CD14-positive monocyte (primary cell): ENCODE results near the gene PDE1C. TPM values are rescaled to one million over a fixed set of nuclear protein-coding genes. Genes with fewer than 3 reads are reported as not detected.

Source experiments
- DNase-seq, 3 donors: peaks; one replicate each; pipeline ENCODE4 v3.0.0-alpha.2; 2011 to 2022
- H2AFZ ChIP-seq: 2 replicates; pipeline ENCODE4 v1.6.0; 2012; ENCODE audit warnings: mild to moderate bottlenecking, low read depth, low read length, inconsistent platforms; ENCODE audit not compliant: insufficient read depth, poor library complexity, severe bottlenecking
- H3K27ac ChIP-seq, 2 donors: 1 replicate in 1 of 2; 2 replicates in 1 of 2; pipeline ENCODE4 v1.5.1; 2012 to 2013; ENCODE audit warnings: low read length in 2 of 2, control low read depth in 1 of 2, inconsistent platforms in 1 of 2, low read depth in 1 of 2, mild to moderate bottlenecking in 1 of 2
- H3K27me3 ChIP-seq, 2 donors: one replicate each; pipeline versions ENCODE4 v1.6.0 to v1.6.1; 2011 to 2013; ENCODE audit warnings: low read length in 2 of 2; ENCODE audit not compliant: control insufficient read depth in 2 of 2, insufficient read depth in 2 of 2
- H3K36me3 ChIP-seq, 2 donors: replicated peaks in 1 of 2; 1 replicate in 1 of 2; 2 replicates in 1 of 2; pipeline versions ENCODE4 v1.5.1 to v1.6.1; 2012 to 2013; ENCODE audit warnings: low read length in 2 of 2, control low read depth in 1 of 2, inconsistent platforms in 1 of 2, mild to moderate bottlenecking in 1 of 2; ENCODE audit not compliant: insufficient read depth in 2 of 2, control insufficient read depth in 1 of 2
- H3K4me1 ChIP-seq, 2 donors: 1 replicate in 1 of 2; 2 replicates in 1 of 2; pipeline versions ENCODE4 v1.5.1 to v1.6.1; 2012 to 2013; ENCODE audit warnings: low read length in 2 of 2, control low read depth in 1 of 2, inconsistent platforms in 1 of 2, mild to moderate bottlenecking in 1 of 2, moderate library complexity in 1 of 2; ENCODE audit not compliant: insufficient read depth in 2 of 2, control insufficient read depth in 1 of 2
- H3K4me2 ChIP-seq: replicated peaks from 2 replicates; pipeline ENCODE3; 2012; ENCODE audit warnings: low read length, moderate library complexity, mild to moderate bottlenecking; ENCODE audit not compliant: poor library complexity, severe bottlenecking; ENCODE audit errors: extremely low read depth
- H3K4me3 ChIP-seq, 3 experiments: fragments of 200-600 bp in 1 of 3; sonication (generic) in 1 of 3; replicated peaks in 1 of 3; 1 replicate in 2 of 3; 2 replicates in 1 of 3; pipeline ENCODE4 v1.5.1; 2011 to 2013; ENCODE audit warnings: low read length in 3 of 3, mild to moderate bottlenecking in 3 of 3, control low read depth in 2 of 3, low read depth in 2 of 3, inconsistent platforms in 1 of 3, moderate library complexity in 1 of 3
- H3K79me2 ChIP-seq: 2 replicates; pipeline ENCODE4 v1.6.0; 2012; ENCODE audit warnings: mild to moderate bottlenecking, control low read depth, inconsistent platforms, low read length, moderate library complexity; ENCODE audit not compliant: insufficient read depth
- H3K9ac ChIP-seq: 2 replicates; pipeline ENCODE4 v1.6.0; 2017; ENCODE audit warnings: low read length, mild to moderate bottlenecking; ENCODE audit not compliant: insufficient read depth, poor library complexity, severe bottlenecking
- H3K9me3 ChIP-seq, 2 donors: replicated peaks in 1 of 2; 1 replicate in 1 of 2; 2 replicates in 1 of 2; pipeline versions ENCODE4 v1.5.1 to v1.6.1; 2012 to 2013; ENCODE audit warnings: low read length in 2 of 2, control low read depth in 1 of 2; ENCODE audit not compliant: control insufficient read depth in 1 of 2, insufficient read depth in 1 of 2
- H4K20me1 ChIP-seq: 2 replicates; pipeline ENCODE4 v1.6.0; 2012; ENCODE audit warnings: mild to moderate bottlenecking, low read length, control low read depth, moderate library complexity; ENCODE audit not compliant: insufficient read depth
- H3K27ac Mint-ChIP-seq, 7 donors: one replicate each; pipeline ENCODE4 v1.8.0; 2020; ENCODE audit warnings: mild to moderate bottlenecking in 7 of 7, mixed read lengths in 7 of 7, moderate library complexity in 6 of 7, inconsistent platforms in 2 of 7
- H3K27me3 Mint-ChIP-seq, 3 donors: one replicate each; pipeline ENCODE4 v1.8.0; 2021 to 2022; ENCODE audit warnings: low read depth in 3 of 3, mild to moderate bottlenecking in 3 of 3, mixed read lengths in 3 of 3, moderate library complexity in 3 of 3, inconsistent platforms in 1 of 3
- H3K36me3 Mint-ChIP-seq, 2 donors: one replicate each; pipeline ENCODE4 v1.8.0; 2020; ENCODE audit warnings: mixed read lengths in 2 of 2, inconsistent platforms in 1 of 2, mild to moderate bottlenecking in 1 of 2
- H3K4me1 Mint-ChIP-seq: one replicate; pipeline ENCODE4 v1.8.0; 2020; ENCODE audit warnings: mild to moderate bottlenecking, mixed read lengths
- H3K4me3 Mint-ChIP-seq, 2 donors: one replicate each; pipeline ENCODE4 v1.8.0; 2020; ENCODE audit warnings: mild to moderate bottlenecking in 2 of 2, mixed read lengths in 2 of 2, moderate library complexity in 1 of 2
- H3K9me3 Mint-ChIP-seq, 7 donors: one replicate each; pipeline ENCODE4 v1.8.0; 2020 to 2022; ENCODE audit warnings: mixed read lengths in 7 of 7, mild to moderate bottlenecking in 6 of 7, moderate library complexity in 6 of 7, inconsistent platforms in 2 of 7
- CTCF ChIP-seq: fragments of 200-600 bp; IDR thresholded peaks from one replicate; pipeline ENCODE4 v1.8.0; 2022; ENCODE audit warnings: antibody characterized with exemption, mild to moderate bottlenecking
- WGBS: methylation state at CpG from one replicate; pipeline ENCODE4 v1.1.5; 2013; ENCODE audit warnings: missing lambda C conversion rate; ENCODE audit not compliant: insufficient coverage; 5-methylcytosine and 5-hydroxymethylcytosine counted together
- intact Hi-C, 2 donors: fragments of 100-400 bp; cut with micrococcal nuclease; formaldehyde crosslinking; loops; one replicate each; pipeline versions ENCODE4 v1.15.0 to v1.15.1; 2023
- polyA plus RNA-seq, 3 donors: library from polyadenylated mRNA; depleted of rRNA in 1 of 3; unstranded in 2 of 3; stranded (reverse) in 1 of 3; fragments of 300-500 nt in 2 of 3; fragments of >200 nt in 1 of 3; fragmentation: Illumina TruSeq in 2 of 3; gene quantifications; 1 replicate in 2 of 3; 2 replicates in 1 of 3; pipeline ENCODE4 v1.2.3, GENCODE V29; 2012 to 2021

The PDE1C gene
- polyA plus RNA-seq, 3 donors: not detected

GRCh38 chr7:31772211-31772610 is 298.0 kb downstream of the PDE1C start:
- no peaks in the 10 kb centered on the region for H3K27me3 ChIP-seq
- Mint-ChIP-seq H3K36me3 (no peaks in the 10 kb centered on the region), H3K4me1 (no peaks in the 10 kb centered on the region), H3K9me3 (peaks cover 0 to 3% (median 0%) of the 10 kb centered on the region in 7 donors), H3K27me3 (peaks cover 0 to 4% (median 3%) of the 10 kb centered on the region in 3 donors), H3K4me3 (no peak overlapping the region), H3K27ac (no peak overlapping the region)
- no peaks in the 10 kb centered on the region for H3K36me3 ChIP-seq
- H3K4me3 ChIP-seq: no peak overlapping the region
- H3K27ac ChIP-seq: no peak overlapping the region
- H3K4me2 ChIP-seq: no peak overlapping the region
- H3K9me3 ChIP-seq: no peaks in the 10 kb centered on the region
- no peak for TF ChIP-seq CTCF
- no peaks in the 10 kb centered on the region for H3K79me2 ChIP-seq
- no peaks in the 10 kb centered on the region for H3K4me1 ChIP-seq
- H3K9ac ChIP-seq: no peak overlapping the region
- no CpG with 5 or more reads among the region's 2 CpGs for WGBS
- no peaks in the 10 kb centered on the region for H4K20me1 ChIP-seq
- DNase-seq: no peak
- intact Hi-C loops: no loop called here
- no peak overlapping the region for H2AFZ ChIP-seq

- no peak for DNase-seq
- Histone ChIP-seq H3K4me2 (no peak overlapping the region), H3K79me2 (no peaks in the 10 kb centered on the region), H3K9me3 (no peaks in the 10 kb centered on the region), H3K4me3 (no peak overlapping the region), H3K36me3 (no peaks in the 10 kb centered on the region), H3K9ac (no peak overlapping the region), H3K4me1 (no peaks in the 10 kb centered on the region), H2AFZ (no peak overlapping the region), H3K27ac (no peak overlapping the region), H3K27me3 (no peaks in the 10 kb centered on the region), H4K20me1 (no peaks in the 10 kb centered on the region)
- no peak overlapping the region for H3K27ac Mint-ChIP-seq
- WGBS: 83% methylated on average over 3 of the region's 4 CpGs
- no peak for TF ChIP-seq CTCF
- H3K4me3 Mint-ChIP-seq: no peak overlapping the region
- H3K9me3 Mint-ChIP-seq: peaks cover 0 to 3% (median 0%) of the 10 kb centered on the region in 7 donors
- no peaks in the 10 kb centered on the region for H3K36me3 Mint-ChIP-seq
- no peaks in the 10 kb centered on the region for H3K4me1 Mint-ChIP-seq
- H3K27me3 Mint-ChIP-seq: peaks cover 1 to 5% (median 5%) of the 10 kb centered on the region in 3 donors
- intact Hi-C loops: no loop called here
These were observed 302.4 kb downstream of the PDE1C start for GRCh38 chr7:31767686-31768358.
